H9 (cell line): Measurements from ENCODE around the gene GPR15LG. TPM values are rescaled to one million over a fixed set of nuclear protein-coding genes. Genes with fewer than 3 reads are reported as not detected.

Source experiments
- DNase-seq: peaks from one replicate; pipeline ENCODE4 v3.0.0-alpha.2; 2017
- H2AFZ ChIP-seq: one replicate; pipeline ENCODE4 v1.6.1; 2013; ENCODE audit warnings: mild to moderate bottlenecking, low read length, control low read depth, moderate library complexity
- H2AK5ac ChIP-seq: 2 replicates; pipeline ENCODE4 v1.6.1; 2013; ENCODE audit warnings: low read length, control low read depth, mixed read lengths; ENCODE audit not compliant: insufficient read length
- H2BK120ac ChIP-seq: one replicate; pipeline ENCODE4 v1.6.1; 2013; ENCODE audit warnings: low read depth, mild to moderate bottlenecking, low read length, control low read depth, inconsistent platforms; ENCODE audit not compliant: poor library complexity, severe bottlenecking
- H2BK12ac ChIP-seq: 2 replicates; pipeline ENCODE4 v1.6.1; 2013; ENCODE audit warnings: low read length, control low read depth, mixed read lengths, low read depth; ENCODE audit not compliant: insufficient read length
- H2BK15ac ChIP-seq: 2 replicates; pipeline ENCODE4 v1.6.1; 2013; ENCODE audit warnings: low read depth, low read length, control low read depth
- H2BK20ac ChIP-seq: one replicate; pipeline ENCODE4 v1.6.1; 2013; ENCODE audit warnings: low read depth, mild to moderate bottlenecking, low read length, control low read depth, inconsistent platforms; ENCODE audit not compliant: poor library complexity, severe bottlenecking
- H2BK5ac ChIP-seq: 2 replicates; pipeline ENCODE4 v1.6.1; 2013; ENCODE audit warnings: low read length, control low read depth, mixed read lengths; ENCODE audit not compliant: insufficient read length
- H3K14ac ChIP-seq: 2 replicates; pipeline ENCODE4 v1.6.1; 2013; ENCODE audit warnings: low read length, control low read depth; ENCODE audit not compliant: insufficient read depth
- H3K18ac ChIP-seq: 2 replicates; pipeline ENCODE4 v1.6.1; 2013; ENCODE audit warnings: low read depth, mild to moderate bottlenecking, mixed read lengths, low read length, control low read depth; ENCODE audit not compliant: insufficient read length
- H3K23ac ChIP-seq: 2 replicates; pipeline ENCODE4 v1.6.1; 2013; ENCODE audit warnings: low read length, control low read depth, mixed read lengths, low read depth; ENCODE audit not compliant: insufficient read length
- H3K23me2 ChIP-seq: 2 replicates; pipeline ENCODE4 v1.6.1; 2013; ENCODE audit warnings: low read depth, mild to moderate bottlenecking, mixed read lengths, low read length, control low read depth; ENCODE audit not compliant: insufficient read length, poor library complexity, severe bottlenecking
- H3K27ac ChIP-seq: 2 replicates; pipeline ENCODE4 v1.5.1; 2013; ENCODE audit warnings: low read length, control low read depth, mixed read lengths, low read depth; ENCODE audit not compliant: insufficient read length
- H3K27me3 ChIP-seq: 2 replicates; pipeline ENCODE4 v1.6.1; 2013; ENCODE audit warnings: low read length, control low read depth, inconsistent platforms; ENCODE audit not compliant: insufficient read depth
- H3K4ac ChIP-seq: 2 replicates; pipeline ENCODE4 v1.6.1; 2013; ENCODE audit warnings: low read depth, mild to moderate bottlenecking, control low read depth, inconsistent platforms, low read length, moderate library complexity
- H3K4me1 ChIP-seq: 2 replicates; pipeline ENCODE4 v1.6.1; 2013; ENCODE audit warnings: low read length, control low read depth, inconsistent platforms; ENCODE audit not compliant: insufficient read depth
- H3K4me2 ChIP-seq: 2 replicates; pipeline ENCODE4 v1.6.1; 2013; ENCODE audit warnings: low read length, control low read depth, mixed read lengths; ENCODE audit not compliant: insufficient read length, insufficient read depth
- H3K56ac ChIP-seq: 2 replicates; pipeline ENCODE4 v1.6.1; 2013; ENCODE audit warnings: low read depth, mild to moderate bottlenecking, mixed read lengths, low read length, control low read depth; ENCODE audit not compliant: insufficient read length
- H3K79me1 ChIP-seq: 2 replicates; pipeline ENCODE4 v1.6.1; 2013; ENCODE audit warnings: low read depth, mild to moderate bottlenecking, moderate library complexity, low read length, control low read depth, inconsistent platforms; ENCODE audit not compliant: insufficient read depth, poor library complexity, severe bottlenecking
- H3K79me2 ChIP-seq: 2 replicates; pipeline ENCODE4 v1.6.1; 2013; ENCODE audit warnings: low read length, control low read depth, inconsistent platforms; ENCODE audit not compliant: insufficient read depth
- H3K9ac ChIP-seq: 2 replicates; pipeline ENCODE4 v1.6.1; 2013; ENCODE audit warnings: low read length, control low read depth, mixed read lengths; ENCODE audit not compliant: insufficient read length; ENCODE audit errors: extremely low read depth
- H3K9me3 ChIP-seq: one replicate; pipeline ENCODE4 v1.6.1; 2013; ENCODE audit warnings: low read depth, low read length, inconsistent platforms; ENCODE audit not compliant: control insufficient read depth
- H3T11ph ChIP-seq: one replicate; pipeline ENCODE4 v1.6.1; 2013; ENCODE audit warnings: mild to moderate bottlenecking, low read length, control low read depth, inconsistent platforms
- H4K20me1 ChIP-seq: one replicate; pipeline ENCODE4 v1.6.1; 2013; ENCODE audit not compliant: control insufficient read depth, insufficient read length, insufficient read depth
- H4K5ac ChIP-seq: 2 replicates; pipeline ENCODE4 v1.6.1; 2013; ENCODE audit warnings: low read depth, mild to moderate bottlenecking, mixed read lengths, low read length, control low read depth; ENCODE audit not compliant: insufficient read length
- H4K8ac ChIP-seq: replicated peaks from 2 replicates; pipeline ENCODE4 v1.6.1; 2013; ENCODE audit warnings: low read length, control low read depth, mixed read lengths, low read depth; ENCODE audit not compliant: insufficient read length
- H4K91ac ChIP-seq: 2 replicates; pipeline ENCODE4 v1.6.1; 2013; ENCODE audit warnings: low read depth, mild to moderate bottlenecking, moderate library complexity, mixed read lengths, low read length, control low read depth; ENCODE audit not compliant: insufficient read length
- H3K27ac Mint-ChIP-seq, 3 experiments: 2 replicates in 2 of 3; 3 replicates in 1 of 3; pipeline ENCODE4 v1.8.0; 2020 to 2021; ENCODE audit warnings: mixed read lengths in 3 of 3, mild to moderate bottlenecking in 1 of 3, moderate library complexity in 1 of 3
- H3K27me3 Mint-ChIP-seq: 2 replicates; pipeline ENCODE4 v1.8.0; 2021; ENCODE audit warnings: low read depth, mild to moderate bottlenecking, moderate library complexity, mixed read lengths
- H3K36me3 Mint-ChIP-seq, 3 experiments: 2 replicates in 2 of 3; 3 replicates in 1 of 3; pipeline ENCODE4 v1.8.0; 2020 to 2021; ENCODE audit warnings: low read depth in 3 of 3, mixed read lengths in 3 of 3; ENCODE audit not compliant: insufficient read depth in 1 of 3
- H3K4me1 Mint-ChIP-seq, 2 experiments: 2 replicates each; pipeline ENCODE4 v1.8.0; 2020; ENCODE audit warnings: mixed read lengths in 2 of 2
- H3K4me3 Mint-ChIP-seq, 2 experiments: 2 replicates in 1 of 2; 3 replicates in 1 of 2; pipeline ENCODE4 v1.8.0; 2020 to 2021; ENCODE audit warnings: mild to moderate bottlenecking in 2 of 2, mixed read lengths in 2 of 2, moderate library complexity in 1 of 2
- H3K9me3 Mint-ChIP-seq, 2 experiments: 2 replicates in 1 of 2; 3 replicates in 1 of 2; pipeline ENCODE4 v1.8.0; 2020; ENCODE audit warnings: mild to moderate bottlenecking in 2 of 2, mixed read lengths in 2 of 2, moderate library complexity in 1 of 2
- WGBS: extraction: QIAGEN DNeasy Blood & Tissue Kit; methylation state at CpG from one replicate; pipeline ENCODE4 v1.1.7; 2013; ENCODE audit warnings: missing lambda C conversion rate, low lambda C conversion rate, mixed read lengths; ENCODE audit not compliant: insufficient read length; ENCODE audit errors: extremely low coverage; 5-methylcytosine and 5-hydroxymethylcytosine counted together
- total RNA-seq: library from RNA; stranded (reverse); gene quantifications from 2 replicates; pipeline ENCODE4 v1.2.1, GENCODE V29; 2021
- TF ChIP-seq, protein P1 (sequence below): fragments of 200-600 bp; sonication (generic); conservative IDR thresholded peaks from 3 replicates; pipeline ENCODE4 v1.8.0; 2021; ENCODE audit warnings: antibody characterized with exemption, mild to moderate bottlenecking

Gene GPR15LG
- total RNA-seq, 1 experiment from 2014 or later: not detected

DNA sequence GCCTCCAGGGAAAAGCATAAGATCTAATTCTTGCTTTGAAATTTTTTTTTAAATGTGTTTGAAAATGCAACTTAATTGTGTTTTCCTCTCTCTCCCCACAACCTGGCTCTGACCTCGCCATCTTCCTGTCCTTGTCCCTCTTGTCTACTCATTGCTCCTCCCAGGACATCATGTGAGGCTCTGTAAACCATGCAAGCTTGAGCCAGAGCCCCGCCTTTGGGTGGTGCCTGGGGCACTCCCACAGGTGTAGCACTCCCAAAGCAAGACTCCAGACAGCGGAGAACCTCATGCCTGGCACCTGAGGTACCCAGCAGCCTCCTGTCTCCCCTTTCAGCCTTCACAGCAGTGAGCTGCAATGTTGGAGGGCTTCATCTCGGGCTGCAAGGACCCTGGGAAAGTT lies 10.9 kb downstream of the GPR15LG start:
- H4K5ac ChIP-seq: no peak overlapping the region
- no peaks in the 10 kb centered on the region for H4K20me1 ChIP-seq
- H3K27ac Mint-ChIP-seq: peak overlapping the region in 1 of 3 experiments; percentile 56; a peak in 1 of 7 replicates
- H3K14ac ChIP-seq: no peak overlapping the region
- no peaks in the 10 kb centered on the region for H3K79me2 ChIP-seq
- no peak overlapping the region for H2BK5ac ChIP-seq
- H3K27ac ChIP-seq: no peak overlapping the region
- H3K4me2 ChIP-seq: no peak overlapping the region
- H3K27me3 Mint-ChIP-seq: peaks cover 3% of the 10 kb centered on the region; the same call in 1 of the 2 replicates
- H2BK12ac ChIP-seq: no peak overlapping the region
- H3K4me1 ChIP-seq: no peaks in the 10 kb centered on the region
- H2AK5ac ChIP-seq: no peak overlapping the region
- no CpG with 5 or more reads among the region's 4 CpGs for WGBS
- no peaks in the 10 kb centered on the region for H3K23me2 ChIP-seq
- no peak for DNase-seq
- peaks cover 7 to 10% of the 10 kb centered on the region in 2 experiments; a peak in 4 of 5 replicates for H3K9me3 Mint-ChIP-seq
- no peak overlapping the region for H2BK15ac ChIP-seq
- no peak overlapping the region for H2AFZ ChIP-seq
- no peak overlapping the region for H4K8ac ChIP-seq
- H3K36me3 Mint-ChIP-seq: peaks cover 0 to 8% (median 3%) of the 10 kb centered on the region in 3 experiments; a peak in 4 of 7 replicates
- H3K18ac ChIP-seq: no peak overlapping the region
- H3K79me1 ChIP-seq: no peaks in the 10 kb centered on the region
- H3K4ac ChIP-seq: no peak overlapping the region
- H3K56ac ChIP-seq: no peak overlapping the region
- no peak overlapping the region for H4K91ac ChIP-seq
- no peaks in the 10 kb centered on the region for H3K4me1 Mint-ChIP-seq
- H3K9ac ChIP-seq: no peak overlapping the region
- no peak overlapping the region for H3T11ph ChIP-seq
- H3K23ac ChIP-seq: no peak overlapping the region
- H2BK20ac ChIP-seq: no peak overlapping the region
- no peaks in the 10 kb centered on the region for H3K27me3 ChIP-seq
- no peak overlapping the region for H2BK120ac ChIP-seq
- H3K4me3 Mint-ChIP-seq: no peak overlapping the region
- TF ChIP-seq, protein P1, sequence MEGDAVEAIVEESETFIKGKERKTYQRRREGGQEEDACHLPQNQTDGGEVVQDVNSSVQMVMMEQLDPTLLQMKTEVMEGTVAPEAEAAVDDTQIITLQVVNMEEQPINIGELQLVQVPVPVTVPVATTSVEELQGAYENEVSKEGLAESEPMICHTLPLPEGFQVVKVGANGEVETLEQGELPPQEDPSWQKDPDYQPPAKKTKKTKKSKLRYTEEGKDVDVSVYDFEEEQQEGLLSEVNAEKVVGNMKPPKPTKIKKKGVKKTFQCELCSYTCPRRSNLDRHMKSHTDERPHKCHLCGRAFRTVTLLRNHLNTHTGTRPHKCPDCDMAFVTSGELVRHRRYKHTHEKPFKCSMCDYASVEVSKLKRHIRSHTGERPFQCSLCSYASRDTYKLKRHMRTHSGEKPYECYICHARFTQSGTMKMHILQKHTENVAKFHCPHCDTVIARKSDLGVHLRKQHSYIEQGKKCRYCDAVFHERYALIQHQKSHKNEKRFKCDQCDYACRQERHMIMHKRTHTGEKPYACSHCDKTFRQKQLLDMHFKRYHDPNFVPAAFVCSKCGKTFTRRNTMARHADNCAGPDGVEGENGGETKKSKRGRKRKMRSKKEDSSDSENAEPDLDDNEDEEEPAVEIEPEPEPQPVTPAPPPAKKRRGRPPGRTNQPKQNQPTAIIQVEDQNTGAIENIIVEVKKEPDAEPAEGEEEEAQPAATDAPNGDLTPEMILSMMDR: no peak
- H3K9me3 ChIP-seq: no peaks in the 10 kb centered on the region
